Skeletal muscle satellite cell (primary cell): ENCODE measurements around the gene KCTD5.
A peak's percentile ranks its signal among the peaks of the same experiment; 100 is the strongest.

Source experiments
- H3K27me3 ChIP-seq: 2 replicates; pipeline ENCODE4 v1.7.0; 2013; ENCODE audit warnings: low read length; ENCODE audit not compliant: control insufficient read depth, insufficient read depth
- H3K36me3 ChIP-seq: 2 replicates; pipeline ENCODE4 v1.7.0; 2013; ENCODE audit warnings: mild to moderate bottlenecking, control low read depth, low read length; ENCODE audit not compliant: insufficient read depth
- H3K4me1 ChIP-seq: 2 replicates; pipeline ENCODE4 v1.7.0; 2013; ENCODE audit warnings: low read length; ENCODE audit not compliant: control insufficient read depth, insufficient read depth
- H3K4me2 ChIP-seq: 2 replicates; pipeline ENCODE4 v1.7.0; 2013; ENCODE audit warnings: mild to moderate bottlenecking, low read length
- H3K4me3 ChIP-seq: 2 replicates; pipeline ENCODE4 v1.7.0; 2013; ENCODE audit warnings: low read length
- H3K9ac ChIP-seq: 2 replicates; pipeline ENCODE4 v1.7.0; 2013; ENCODE audit warnings: mild to moderate bottlenecking, low read depth, low read length, moderate library complexity
- H3K9me3 ChIP-seq: replicated peaks from 2 replicates; pipeline ENCODE4 v1.7.0; 2013; ENCODE audit warnings: mild to moderate bottlenecking, control low read depth, low read length

KCTD5 gene

DNA sequence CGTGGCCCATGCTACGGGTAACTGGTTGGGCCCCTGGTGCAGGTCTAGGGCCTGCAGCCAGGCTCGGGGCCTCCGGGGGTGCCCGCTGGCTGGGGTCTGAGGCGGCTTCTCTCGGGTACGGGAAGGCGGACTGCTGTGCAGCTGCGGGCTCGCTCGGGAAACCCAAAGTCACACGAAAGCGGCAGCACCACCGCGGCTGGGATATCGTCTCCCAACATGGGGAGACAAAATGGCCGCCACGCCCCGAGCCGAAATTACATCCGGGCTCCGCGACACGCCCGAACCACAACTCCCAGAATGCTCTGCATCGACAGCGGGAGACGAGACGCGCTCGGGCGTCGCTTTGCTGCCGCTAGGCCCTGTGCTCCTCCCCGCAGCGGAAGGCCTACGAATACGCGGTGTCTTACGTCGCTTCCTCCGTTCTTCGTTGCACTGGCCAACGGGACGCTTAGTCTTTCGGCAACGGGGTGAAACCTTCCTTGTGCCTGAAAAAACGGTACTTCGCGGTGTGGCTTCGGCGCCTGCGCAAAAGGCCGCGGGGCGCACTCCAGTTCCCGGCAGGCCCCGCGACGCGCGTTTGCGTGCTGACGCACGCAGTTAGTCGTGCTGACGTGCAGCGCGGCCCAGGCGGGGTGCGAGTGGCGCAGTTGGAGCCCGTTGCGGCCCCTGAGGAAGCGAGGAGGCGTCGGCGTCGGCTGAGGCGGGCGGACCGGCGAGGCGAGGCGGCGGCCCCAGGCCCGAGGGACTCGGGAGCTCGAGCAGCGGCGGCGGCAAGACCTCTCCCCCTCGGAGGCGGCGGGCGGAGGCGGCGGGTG lies 69.9 kb downstream of the KCTD5 start, which contains the start of gene SRRM2:
Gene SRRM2, plus strand, starts transcription at position 604 of the 815 bp plus-strand sequence. CDS start 3,727 bp downstream, outside the sequence.
- H3K36me3 ChIP-seq: peaks cover 16% of the 10 kb centered on the region
- H3K4me1 ChIP-seq: peaks cover 27% of the 10 kb centered on the region
- peak within 1 kb of the TSS; percentile 94 for H3K4me2 ChIP-seq
- H3K9me3 ChIP-seq: no peaks in the 10 kb centered on the region
- H3K4me3 ChIP-seq: peak within 1 kb of the TSS; percentile 86
- H3K27me3 ChIP-seq: no peaks in the 10 kb centered on the region
- peak within 1 kb of the TSS; percentile 95 for H3K9ac ChIP-seq

DNA sequence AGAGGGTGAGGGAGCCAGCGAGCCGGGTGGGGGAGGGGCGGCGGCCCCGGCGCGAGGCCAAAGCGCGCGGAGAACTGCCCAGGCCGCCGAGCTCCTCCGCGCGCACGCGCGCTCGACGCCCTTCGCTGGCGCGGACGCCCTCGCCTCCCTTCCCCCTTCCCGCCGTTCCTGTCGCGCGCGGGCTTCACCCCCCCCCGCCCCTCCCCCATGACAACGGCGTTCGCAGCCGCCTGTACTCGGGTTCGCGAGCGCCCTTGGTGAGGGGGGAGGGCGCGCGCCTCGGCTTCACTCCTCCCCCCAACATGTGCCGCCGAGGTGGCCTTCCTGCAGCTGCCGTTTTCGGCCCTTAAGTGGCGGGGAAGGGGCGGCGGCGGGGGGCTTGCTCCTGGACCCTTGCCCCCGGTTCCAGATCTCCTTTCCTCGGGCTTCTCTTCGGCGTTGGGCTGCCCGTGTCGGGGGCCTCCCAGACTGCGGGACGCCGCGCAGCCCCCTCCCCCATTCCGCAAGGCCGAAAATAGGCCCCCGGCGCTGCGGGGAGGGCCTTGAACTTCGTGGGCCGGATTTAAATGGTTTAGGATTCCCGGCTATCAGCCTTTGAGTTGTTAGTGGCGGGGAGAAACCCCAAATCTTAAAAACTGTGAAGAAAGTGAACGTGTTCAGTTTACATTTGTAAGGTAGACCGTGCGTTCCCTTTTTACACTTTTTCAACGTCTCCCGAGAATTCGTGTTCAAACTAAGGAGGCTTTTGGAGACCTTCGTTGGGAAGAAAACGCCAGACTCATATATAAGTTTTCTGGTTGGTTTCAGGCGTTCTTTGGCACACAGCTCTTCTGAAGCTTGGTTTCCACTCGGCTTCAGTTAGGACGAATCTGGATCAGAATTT lies 70.8 kb downstream of the KCTD5 start:
- Histone ChIP-seq H3K27me3 (no peaks in the 10 kb centered on the region), H3K4me1 (peaks cover 27% of the 10 kb centered on the region), H3K4me2 (peak overlapping the region; percentile 94), H3K9ac (peak overlapping the region; percentile 95), H3K9me3 (no peaks in the 10 kb centered on the region), H3K4me3 (peak overlapping the region; percentile 86), H3K36me3 (peaks cover 24% of the 10 kb centered on the region)

DNA sequence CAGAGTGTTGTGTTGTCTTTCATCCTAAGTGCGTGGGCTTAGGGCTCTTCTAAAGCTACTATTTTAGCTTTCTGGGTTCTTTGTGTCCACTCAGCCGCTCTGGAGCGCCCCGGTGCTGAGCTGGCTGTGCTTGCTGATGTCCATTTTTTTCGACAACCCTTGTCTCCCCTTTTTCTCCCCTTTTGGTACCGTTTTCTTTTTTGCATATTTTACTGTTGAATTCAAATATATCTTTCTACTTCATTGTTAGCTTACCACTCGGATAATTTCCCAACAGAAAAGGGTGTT lies 71.4 kb downstream of the KCTD5 start:
- Histone ChIP-seq H3K27me3 (no peaks in the 10 kb centered on the region), H3K4me2 (peak overlapping the region; percentile 94), H3K4me1 (peaks cover 27% of the 10 kb centered on the region), H3K9me3 (no peaks in the 10 kb centered on the region), H3K9ac (peak overlapping the region; percentile 95), H3K4me3 (peak overlapping the region; percentile 86), H3K36me3 (peaks cover 30% of the 10 kb centered on the region)

DNA sequence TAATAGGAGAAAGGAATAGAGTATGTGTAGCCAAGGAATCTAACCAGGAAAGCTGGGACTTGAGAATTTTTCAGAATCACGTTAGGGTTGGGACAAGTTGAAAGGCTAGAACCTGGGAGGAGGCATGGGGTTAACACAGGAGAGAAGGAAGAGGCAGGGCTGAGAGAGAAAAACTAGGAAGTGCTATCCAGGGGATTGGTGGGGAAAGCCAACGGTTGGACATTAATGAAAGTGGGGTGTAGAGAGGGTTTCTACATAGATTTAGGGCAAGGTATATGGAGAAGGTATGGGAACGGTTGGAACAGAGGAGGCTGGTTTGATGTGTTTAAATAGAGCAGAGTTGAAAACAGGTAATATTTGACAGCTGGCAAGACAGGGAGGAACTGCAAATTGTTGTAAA lies 72.8 kb downstream of the KCTD5 start:
- H3K36me3 ChIP-seq: peaks cover 45% of the 10 kb centered on the region
- peak overlapping the region; percentile 94 for H3K4me2 ChIP-seq
- peak overlapping the region; percentile 86 for H3K4me3 ChIP-seq
- H3K27me3 ChIP-seq: no peaks in the 10 kb centered on the region
- H3K9me3 ChIP-seq: no peaks in the 10 kb centered on the region
- H3K4me1 ChIP-seq: peaks cover 27% of the 10 kb centered on the region
- peak overlapping the region; percentile 95 for H3K9ac ChIP-seq

DNA sequence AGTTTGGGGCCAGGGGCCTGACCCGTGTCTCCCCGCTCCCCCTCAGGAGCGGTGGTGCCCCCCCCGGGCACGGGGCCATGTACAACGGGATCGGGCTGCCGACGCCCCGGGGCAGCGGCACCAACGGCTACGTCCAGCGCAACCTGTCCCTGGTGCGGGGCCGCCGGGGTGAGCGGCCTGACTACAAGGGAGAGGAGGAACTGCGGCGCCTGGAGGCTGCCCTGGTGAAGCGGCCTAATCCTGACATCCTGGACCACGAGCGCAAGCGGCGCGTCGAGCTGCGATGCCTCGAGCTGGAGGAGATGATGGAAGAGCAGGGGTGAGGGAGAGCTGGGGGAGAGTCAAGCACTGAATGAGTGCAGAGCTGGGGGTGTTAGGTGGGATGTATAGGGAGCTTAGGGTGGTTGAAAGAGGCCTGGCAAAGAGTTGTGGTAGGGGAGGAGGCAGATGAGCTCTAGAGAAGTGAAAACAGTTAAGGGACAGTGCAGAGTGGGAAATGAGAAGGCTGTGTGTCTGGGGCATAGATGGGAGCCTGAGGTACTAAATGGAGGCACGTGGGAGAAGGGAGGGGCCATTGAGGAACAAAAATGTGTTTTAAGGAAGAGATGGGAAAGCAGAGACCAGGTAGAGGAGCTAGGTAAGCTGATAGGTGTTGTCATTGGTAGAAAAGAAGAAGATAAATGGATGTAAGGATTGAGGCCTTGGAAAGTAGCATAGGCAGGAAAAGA lies 74.1 kb downstream of the KCTD5 start:
- H3K9ac ChIP-seq: no peak overlapping the region

DNA sequence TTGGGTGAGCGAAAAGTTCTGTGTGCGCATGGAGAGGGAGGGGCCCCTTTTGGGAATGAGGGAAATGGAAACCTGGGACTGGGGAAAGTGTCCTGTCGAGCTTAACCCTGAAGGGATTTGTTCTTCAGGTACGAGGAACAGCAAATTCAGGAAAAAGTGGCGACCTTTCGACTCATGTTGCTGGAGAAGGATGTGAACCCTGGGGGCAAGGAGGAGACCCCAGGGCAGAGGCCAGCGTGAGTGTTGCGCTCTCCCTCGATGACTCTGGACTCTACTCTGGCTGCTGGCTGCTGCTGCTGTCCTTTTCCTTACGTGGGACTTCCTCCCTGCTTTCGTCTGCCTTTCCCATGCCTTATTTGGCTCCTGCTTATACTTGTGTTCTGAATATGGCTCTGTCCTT lies 75.0 kb downstream of the KCTD5 start:
- H3K9me3 ChIP-seq: no peaks in the 10 kb centered on the region
- H3K27me3 ChIP-seq: no peaks in the 10 kb centered on the region
- H3K4me2 ChIP-seq: no peak overlapping the region
- peaks cover 66% of the 10 kb centered on the region for H3K36me3 ChIP-seq
- H3K4me1 ChIP-seq: peaks cover 18% of the 10 kb centered on the region
- no peak overlapping the region for H3K9ac ChIP-seq
- H3K4me3 ChIP-seq: no peak overlapping the region

More for the DNA sequence above, 74.1 kb downstream of the KCTD5 start:
- Histone ChIP-seq H3K9me3 (no peaks in the 10 kb centered on the region), H3K4me2 (no peak overlapping the region), H3K27me3 (no peaks in the 10 kb centered on the region), H3K36me3 (peaks cover 57% of the 10 kb centered on the region), H3K4me3 (no peak overlapping the region), H3K4me1 (peaks cover 24% of the 10 kb centered on the region)
